Central memory CD8-positive, alpha-beta T cell (primary cell): Measurements from ENCODE around the gene CASP5.
"Not testable (repeated sequence)": the region's sequence is repeated elsewhere in the genome, so short reads cannot be mapped to it uniquely, and the experiment has no call there.

ENCODE experiments used
- ATAC-seq: fragments of 150-1000 bp; cut with Tn5 transposase; replicated peaks from 2 replicates; pipeline ENCODE4 v1.10.0; 2022; ENCODE audit warnings: mild to moderate bottlenecking, moderate FRiP score, moderate number of reproducible peaks; ENCODE audit not compliant: poor library complexity, severe bottlenecking; ENCODE audit errors: extremely low read depth
- DNase-seq, 2 donors: peaks; one replicate each; pipeline ENCODE4 v3.0.0; 2021; ENCODE audit warnings: low spot score in 2 of 2
- H3K27ac Mint-ChIP-seq: one replicate; pipeline ENCODE4 v1.8.0; 2022; ENCODE audit warnings: low read depth, mild to moderate bottlenecking, moderate library complexity, mixed read lengths
- H3K27me3 Mint-ChIP-seq: one replicate; pipeline ENCODE4 v1.8.0; 2022; ENCODE audit warnings: mixed read lengths
- H3K36me3 Mint-ChIP-seq: one replicate; pipeline ENCODE4 v1.8.0; 2022; ENCODE audit warnings: mild to moderate bottlenecking, moderate library complexity, mixed read lengths; ENCODE audit not compliant: insufficient read depth
- H3K4me1 Mint-ChIP-seq: one replicate; pipeline ENCODE4 v1.8.0; 2022; ENCODE audit warnings: mixed read lengths
- H3K4me3 Mint-ChIP-seq: one replicate; pipeline ENCODE4 v1.8.0; 2022; ENCODE audit warnings: mild to moderate bottlenecking, moderate library complexity, mixed read lengths
- H3K9me3 Mint-ChIP-seq: one replicate; pipeline ENCODE4 v1.8.0; 2022; ENCODE audit warnings: mixed read lengths

CASP5 gene

DNA sequence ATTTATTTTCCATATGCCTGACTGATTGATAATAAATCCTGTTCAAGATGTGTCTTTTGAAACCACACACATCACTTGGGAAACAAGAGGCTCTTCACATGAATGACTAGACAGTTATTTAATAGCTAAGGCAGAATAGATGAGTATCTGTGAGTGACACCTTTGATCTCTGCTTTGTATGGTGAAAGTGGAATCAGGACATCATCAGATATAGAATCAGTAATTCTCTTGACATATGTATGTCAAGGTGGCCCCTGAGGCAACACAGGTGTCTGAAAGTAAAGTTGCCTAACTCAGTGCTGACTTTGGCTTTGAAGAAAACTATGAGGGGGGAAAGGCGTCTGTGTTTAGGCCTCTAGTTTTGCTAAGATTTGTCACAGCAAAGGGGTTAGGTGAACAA, 43.1 kb downstream of the CASP5 start:
- ATAC-seq (no peak), DNase-seq (no peak)
- Mint-ChIP-seq H3K9me3 (no peaks in the 10 kb centered on the region), H3K4me3 (no peak overlapping the region), H3K36me3 (no peaks in the 10 kb centered on the region), H3K27ac (no peak overlapping the region), H3K4me1 (no peaks in the 10 kb centered on the region), H3K27me3 (no peaks in the 10 kb centered on the region)

DNA sequence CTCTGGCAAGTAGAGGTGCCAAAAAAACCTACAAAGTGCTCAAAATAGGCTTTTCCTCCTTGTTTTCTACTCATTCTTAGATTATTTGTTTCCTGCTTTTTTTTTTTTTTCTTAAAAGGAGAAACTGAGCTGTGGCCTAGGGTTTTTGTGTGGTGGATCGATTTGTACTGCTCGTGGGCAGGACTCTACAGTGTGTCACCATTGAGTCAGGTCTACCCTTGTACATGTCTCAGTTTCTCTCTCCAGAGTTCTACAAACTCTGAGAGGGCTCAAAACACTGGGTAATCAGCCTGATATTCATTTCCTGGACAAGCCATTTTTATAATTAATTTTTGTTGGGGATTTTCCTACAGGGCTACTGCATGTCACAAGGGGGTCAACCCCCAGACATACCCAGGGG, 49.4 kb downstream of the CASP5 start:
- H3K9me3 Mint-ChIP-seq = peaks cover 7% of the 10 kb centered on the region
- no peak for ATAC-seq
- H3K4me1 Mint-ChIP-seq = peaks cover 4% of the 10 kb centered on the region
- DNase-seq = no peak
- no peak overlapping the region for H3K4me3 Mint-ChIP-seq
- H3K27me3 Mint-ChIP-seq = no peaks in the 10 kb centered on the region
- no peak overlapping the region for H3K27ac Mint-ChIP-seq
- no peaks in the 10 kb centered on the region for H3K36me3 Mint-ChIP-seq

DNA sequence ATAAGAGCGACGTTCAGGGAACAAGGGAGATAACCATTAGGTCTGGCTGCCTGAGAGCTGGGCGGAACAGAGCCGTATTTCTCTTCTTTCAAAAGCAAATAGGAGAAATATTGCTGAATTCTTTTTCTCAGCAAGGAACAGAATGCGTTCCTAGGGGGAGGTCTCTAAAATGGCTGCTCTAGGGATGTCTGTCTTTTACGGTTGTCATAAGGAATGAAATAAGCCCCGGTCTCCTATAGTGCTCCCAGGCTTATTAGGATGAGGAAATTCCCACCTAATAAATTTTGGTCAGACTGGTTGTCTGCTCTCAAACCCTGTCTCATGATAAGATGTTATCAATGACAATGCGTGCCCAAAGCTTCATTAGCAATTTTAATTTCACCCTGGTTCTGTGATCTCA, 50.0 kb downstream of the CASP5 start:
- not testable (repeated sequence) for DNase-seq, H3K4me1 Mint-ChIP-seq

DNA sequence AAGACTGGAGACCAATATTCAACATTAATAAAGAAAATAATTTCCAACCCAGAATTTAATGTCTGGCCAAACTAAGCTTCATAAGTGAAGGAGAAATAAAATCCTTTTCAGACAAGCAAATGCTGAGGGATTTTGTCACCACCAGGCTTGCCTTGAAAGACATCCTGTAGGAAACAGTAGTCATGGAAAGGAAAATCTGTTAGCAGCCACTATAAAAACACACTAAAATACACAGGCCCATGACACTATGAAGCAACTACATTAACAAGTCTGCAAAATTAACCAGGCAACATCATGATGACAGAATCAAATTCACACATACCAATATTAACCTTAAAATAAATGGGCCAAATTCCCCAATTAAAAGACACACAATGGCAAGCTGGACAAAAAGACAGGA, 52.2 kb downstream of the CASP5 start:
- Mint-ChIP-seq H3K4me3 (no peak overlapping the region), H3K27ac (no peak overlapping the region), H3K36me3 (peaks cover 6% of the 10 kb centered on the region), H3K9me3 (peaks cover 7% of the 10 kb centered on the region), H3K27me3 (no peaks in the 10 kb centered on the region), H3K4me1 (peaks cover 29% of the 10 kb centered on the region)
- ATAC-seq (no peak), DNase-seq (no peak)

More for the DNA sequence above, 50.0 kb downstream of the CASP5 start:
- H3K9me3 Mint-ChIP-seq, H3K27ac Mint-ChIP-seq, H3K27me3 Mint-ChIP-seq, ATAC-seq, H3K36me3 Mint-ChIP-seq, H3K4me3 Mint-ChIP-seq: not testable (repeated sequence)

DNA sequence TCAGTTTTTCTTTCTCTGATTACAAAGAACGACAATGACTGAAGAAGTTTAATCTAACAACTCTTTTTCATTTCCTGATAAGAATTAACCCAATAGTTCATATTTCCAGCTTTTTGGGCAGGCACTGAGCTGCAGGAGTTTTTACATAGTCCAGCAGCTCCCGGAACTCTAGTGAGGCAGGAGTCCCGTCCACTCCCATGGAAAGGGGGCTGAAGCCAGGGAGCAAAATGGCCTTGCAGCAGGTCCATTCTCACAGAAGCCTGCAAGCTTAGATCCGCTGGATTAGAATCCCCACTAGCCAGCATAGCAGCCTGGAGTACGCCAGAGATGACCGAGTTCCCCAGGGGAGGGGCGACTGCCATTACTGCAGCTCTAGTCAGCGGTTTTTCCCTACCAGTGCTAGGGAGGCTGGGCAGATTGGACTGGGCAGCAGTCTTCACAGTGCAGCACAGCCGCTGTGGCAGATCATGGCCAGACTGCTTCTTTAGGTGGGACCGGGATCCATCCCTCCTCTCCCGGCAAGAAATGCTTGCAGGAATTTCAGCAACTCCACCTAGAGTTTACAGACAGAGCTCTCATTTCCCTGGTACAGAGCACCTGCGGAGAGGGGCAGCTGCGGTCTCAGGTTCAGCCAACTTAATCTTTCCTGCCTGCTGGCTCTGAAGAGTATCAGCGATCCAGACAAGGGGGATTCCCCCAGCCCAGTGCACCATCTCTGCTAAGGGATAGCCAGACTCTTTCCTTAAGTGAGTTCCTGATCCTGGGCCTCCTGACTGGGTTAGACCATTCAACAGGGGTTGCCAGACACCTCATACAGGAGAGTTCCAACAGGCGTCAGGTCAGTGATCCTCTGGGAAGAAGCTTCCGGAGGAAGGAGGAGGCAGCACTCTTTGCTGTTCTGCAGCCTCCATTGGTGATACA, 53.9 kb downstream of the CASP5 start:
- Mint-ChIP-seq H3K4me1 (peaks cover 39% of the 10 kb centered on the region), H3K4me3 (peak overlapping the region; percentile 89), H3K27me3 (no peaks in the 10 kb centered on the region), H3K36me3 (peaks cover 6% of the 10 kb centered on the region), H3K9me3 (peaks cover 7% of the 10 kb centered on the region), H3K27ac (peak overlapping the region; percentile 93)
- ATAC-seq (no peak), DNase-seq (no peak)

DNA sequence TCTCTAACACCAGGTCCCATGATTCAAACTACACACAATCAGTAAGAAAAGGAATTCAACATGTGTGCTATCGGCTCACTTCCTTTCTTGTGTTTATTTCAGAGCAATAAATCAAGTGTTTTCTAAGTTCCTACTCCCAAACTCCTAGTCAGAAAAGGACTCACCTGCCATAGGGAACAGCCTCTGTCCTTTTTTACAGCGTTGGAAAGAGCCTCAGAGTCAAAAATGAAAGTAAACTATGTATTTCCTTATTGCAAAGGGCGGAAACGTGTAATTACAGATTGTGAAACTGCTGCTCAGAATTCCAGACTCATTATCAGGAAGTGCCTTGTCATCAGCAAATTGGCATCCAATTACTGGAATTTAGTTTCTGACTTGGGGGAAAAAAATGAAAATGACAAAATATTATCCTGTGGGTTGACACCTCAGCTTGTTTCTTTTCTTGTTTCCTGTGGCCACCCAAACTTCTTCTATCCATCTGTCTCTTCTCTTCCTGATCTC, 54.6 kb downstream of the CASP5 start, which contains the start of gene CASP4:
Gene CASP4, minus strand, starts transcription at position 220 of the 501 bp plus-strand sequence. Its CDS starts 49 bp downstream, at position 171.
- peaks cover 7% of the 10 kb centered on the region for H3K9me3 Mint-ChIP-seq
- peak; percentile 84 for ATAC-seq
- no peaks in the 10 kb centered on the region for H3K27me3 Mint-ChIP-seq
- H3K27ac Mint-ChIP-seq = peak within 1 kb of the TSS; percentile 93
- H3K4me1 Mint-ChIP-seq = peaks cover 42% of the 10 kb centered on the region
- peaks cover 7% of the 10 kb centered on the region for H3K36me3 Mint-ChIP-seq
- peak within 1 kb of the TSS; percentile 89 for H3K4me3 Mint-ChIP-seq
- no peak for DNase-seq

DNA sequence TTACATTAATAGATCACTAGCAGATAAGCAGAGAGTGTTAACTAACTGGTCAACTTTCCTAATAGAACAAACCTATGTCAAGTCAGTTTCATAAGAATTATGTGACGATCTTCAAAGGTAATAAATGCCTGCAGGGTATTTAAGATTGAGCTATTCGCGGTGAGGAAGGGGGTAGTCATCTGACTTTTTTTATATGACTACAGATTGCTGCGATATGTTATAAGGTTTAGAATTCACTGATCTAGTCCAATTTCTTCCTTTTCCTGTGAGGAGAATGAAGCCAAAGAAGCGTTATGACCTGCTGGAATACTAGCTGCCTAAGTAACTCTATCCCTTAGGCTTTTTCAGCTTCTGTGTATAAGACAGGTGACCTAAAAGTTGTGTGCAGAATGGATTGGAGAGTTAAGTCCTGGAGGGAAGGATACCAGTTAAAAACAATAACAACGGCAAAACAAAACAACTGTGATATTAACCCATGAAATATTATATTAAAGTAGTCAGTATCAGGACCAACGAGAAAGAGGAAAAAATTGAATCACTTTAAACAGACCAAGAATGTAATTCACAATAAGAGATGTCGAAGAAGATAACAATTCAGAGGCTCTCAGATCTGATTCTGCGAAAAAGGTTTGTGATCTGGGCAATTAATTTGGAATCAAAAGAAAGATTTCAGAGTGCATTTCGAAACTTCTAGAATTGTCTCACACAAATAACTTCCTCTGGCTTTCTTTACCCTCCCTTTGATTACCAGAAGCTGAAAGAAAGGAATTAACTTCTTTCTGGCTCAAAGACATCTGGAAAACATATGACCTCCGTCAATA, 55.2 kb downstream of the CASP5 start:
- peaks cover 4% of the 10 kb centered on the region for H3K9me3 Mint-ChIP-seq
- H3K4me3 Mint-ChIP-seq = peak overlapping the region; percentile 89
- ATAC-seq (peak; percentile 18), DNase-seq (no peak)
- H3K27ac Mint-ChIP-seq = peak overlapping the region; percentile 93
- no peaks in the 10 kb centered on the region for H3K27me3 Mint-ChIP-seq
- peaks cover 9% of the 10 kb centered on the region for H3K36me3 Mint-ChIP-seq
- H3K4me1 Mint-ChIP-seq = peaks cover 48% of the 10 kb centered on the region

DNA sequence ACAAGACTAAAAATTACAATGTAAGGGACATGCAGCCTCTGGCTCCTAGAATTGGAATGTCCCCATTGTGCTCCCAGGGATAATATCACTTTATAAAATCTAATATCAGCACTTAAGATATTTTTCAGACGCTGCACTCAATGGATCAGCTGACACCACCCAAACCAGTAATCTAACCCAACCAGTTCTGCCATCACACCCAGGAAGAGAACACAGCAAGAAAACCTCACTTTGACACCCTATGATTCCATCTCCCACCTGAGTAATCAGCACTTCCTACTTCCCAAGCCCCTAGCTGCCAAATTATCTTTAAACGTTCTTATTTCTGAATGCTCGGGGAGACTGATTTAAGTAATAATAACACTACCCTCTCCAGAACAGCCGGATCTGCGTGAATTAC, 57.2 kb downstream of the CASP5 start:
- Mint-ChIP-seq H3K27me3 (no peaks in the 10 kb centered on the region), H3K27ac (peak overlapping the region; percentile 93), H3K9me3 (no peaks in the 10 kb centered on the region), H3K36me3 (peaks cover 16% of the 10 kb centered on the region), H3K4me3 (peak overlapping the region; percentile 89), H3K4me1 (peaks cover 64% of the 10 kb centered on the region)
- DNase-seq (no peak), ATAC-seq (no peak)

DNA sequence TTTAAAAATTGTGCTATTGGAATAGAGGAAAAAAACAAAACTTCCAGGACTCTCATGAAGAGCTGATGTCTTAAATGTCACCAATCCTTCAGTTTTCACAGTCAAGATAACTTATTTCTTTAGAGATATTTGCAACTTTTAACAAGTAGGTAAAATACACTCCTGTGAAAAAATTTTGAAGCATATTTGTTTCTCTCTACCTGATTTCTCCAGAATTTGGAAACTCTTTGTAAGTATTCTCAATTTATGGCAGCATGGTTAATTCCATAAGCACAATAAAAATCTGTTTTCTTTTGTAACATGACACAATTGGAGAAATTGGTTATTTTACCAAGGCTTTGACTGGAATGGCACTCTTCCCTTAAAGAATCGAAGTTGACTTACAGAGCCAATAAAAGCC, 58.7 kb downstream of the CASP5 start:
- peaks cover 16% of the 10 kb centered on the region for H3K36me3 Mint-ChIP-seq
- peaks cover 75% of the 10 kb centered on the region for H3K4me1 Mint-ChIP-seq
- H3K27ac Mint-ChIP-seq = no peak overlapping the region
- no peak overlapping the region for H3K4me3 Mint-ChIP-seq
- no peaks in the 10 kb centered on the region for H3K9me3 Mint-ChIP-seq
- no peak for DNase-seq
- no peak for ATAC-seq
- no peaks in the 10 kb centered on the region for H3K27me3 Mint-ChIP-seq

DNA sequence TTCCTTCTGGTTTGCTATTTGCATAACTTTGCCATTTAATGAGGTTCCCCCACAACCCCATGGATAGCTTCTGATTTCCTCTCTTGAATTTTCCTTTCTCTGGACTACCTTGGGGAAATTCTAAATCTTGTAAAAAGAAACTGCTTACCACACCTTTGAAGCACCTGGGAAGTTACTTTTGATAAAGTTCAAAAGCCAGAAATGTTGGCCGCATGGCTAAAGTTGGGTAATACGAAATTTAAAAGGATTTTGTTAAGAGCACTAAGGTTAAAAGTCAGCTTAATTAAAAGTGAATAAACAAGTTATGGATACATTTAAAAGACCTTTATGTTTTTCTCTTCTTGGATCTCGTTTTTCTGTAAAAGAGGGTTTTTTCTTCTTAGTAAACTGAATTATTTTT, 60.1 kb downstream of the CASP5 start:
- no peak for ATAC-seq
- peaks cover 14% of the 10 kb centered on the region for H3K36me3 Mint-ChIP-seq
- peak overlapping the region; percentile 28 for H3K4me3 Mint-ChIP-seq
- no peak for DNase-seq
- no peak overlapping the region for H3K27ac Mint-ChIP-seq
- H3K4me1 Mint-ChIP-seq = peaks cover 80% of the 10 kb centered on the region
- no peaks in the 10 kb centered on the region for H3K9me3 Mint-ChIP-seq
- no peaks in the 10 kb centered on the region for H3K27me3 Mint-ChIP-seq

DNA sequence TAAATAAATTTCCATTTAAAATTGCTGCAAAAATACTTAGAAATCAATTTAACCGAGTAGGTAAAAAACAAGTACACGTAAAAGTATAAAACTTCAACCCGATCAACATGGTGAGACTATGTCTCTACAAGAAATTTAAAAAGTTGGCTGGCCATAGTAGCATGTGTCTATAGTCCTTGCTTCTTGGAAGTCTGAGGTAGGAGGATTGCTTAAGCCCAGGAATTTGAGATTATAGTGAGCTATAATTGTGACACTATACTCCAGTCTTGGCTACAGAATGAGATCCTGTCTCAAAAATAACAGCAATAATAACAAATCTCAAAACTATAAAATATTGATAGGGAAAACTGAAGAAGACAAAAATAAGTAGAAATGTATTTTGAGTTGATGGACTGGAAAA, 65.7 kb downstream of the CASP5 start:
- DNase-seq = no peak

DNA sequence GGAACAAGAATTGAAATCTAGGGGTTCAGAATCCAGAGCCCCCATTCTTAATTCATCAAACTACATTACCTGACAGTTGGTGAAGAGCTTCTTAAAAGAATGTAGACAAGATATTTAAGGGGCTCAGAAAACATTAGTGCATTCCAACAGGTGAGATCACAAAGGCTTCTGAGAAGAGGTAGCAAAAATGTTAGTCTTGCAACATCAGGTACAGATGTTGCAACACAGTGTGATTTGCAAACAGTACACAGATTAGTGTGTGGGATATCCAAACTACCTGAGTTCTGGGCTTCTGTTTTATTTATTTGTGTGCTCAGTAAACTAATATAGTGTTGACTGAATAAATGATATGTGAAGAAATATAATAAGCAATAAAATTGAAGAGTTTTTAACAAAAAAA, 66.4 kb downstream of the CASP5 start:
- DNase-seq (no peak), ATAC-seq (no peak)
- H3K4me3 Mint-ChIP-seq = no peak overlapping the region
- no peak overlapping the region for H3K27ac Mint-ChIP-seq
- no peaks in the 10 kb centered on the region for H3K9me3 Mint-ChIP-seq
- H3K4me1 Mint-ChIP-seq = peaks cover 63% of the 10 kb centered on the region
- peaks cover 37% of the 10 kb centered on the region for H3K36me3 Mint-ChIP-seq
- no peaks in the 10 kb centered on the region for H3K27me3 Mint-ChIP-seq

More for the DNA sequence above, 65.7 kb downstream of the CASP5 start:
- ATAC-seq = no peak
- H3K9me3 Mint-ChIP-seq = no peaks in the 10 kb centered on the region
- no peaks in the 10 kb centered on the region for H3K27me3 Mint-ChIP-seq
- peaks cover 70% of the 10 kb centered on the region for H3K4me1 Mint-ChIP-seq
- peaks cover 34% of the 10 kb centered on the region for H3K36me3 Mint-ChIP-seq
- H3K27ac Mint-ChIP-seq = no peak overlapping the region
- H3K4me3 Mint-ChIP-seq = no peak overlapping the region
